Mucosa of descending colon (tissue), 3 donors: Measurements from ENCODE around the gene FBN1. TPM values are rescaled to one million over a fixed set of nuclear protein-coding genes. Genes with fewer than 3 reads are reported as not detected.

Experiments
- ATAC-seq: fragments of 200-7000 bp; cut with Tn5 transposase; one replicate; pipeline ENCODE4 v1.9.1; 2020; ENCODE audit warnings: mild to moderate bottlenecking, moderate library complexity
- DNase-seq, 3 donors: peaks; one replicate each; pipeline ENCODE4 v3.0.0-alpha.2; 2020
- H3K36me3 ChIP-seq: fragments of 200-600 bp; one replicate; pipeline ENCODE4 v1.8.0; 2021; ENCODE audit warnings: low read depth, mild to moderate bottlenecking
- H3K4me1 ChIP-seq: fragments of 200-600 bp; one replicate; pipeline ENCODE4 v1.8.0; 2021; ENCODE audit warnings: low read depth, mild to moderate bottlenecking
- H3K4me3 ChIP-seq: fragments of 200-600 bp; one replicate; pipeline ENCODE4 v1.8.0; 2021; ENCODE audit warnings: mild to moderate bottlenecking
- H3K9me3 ChIP-seq: fragments of 200-600 bp; one replicate; pipeline ENCODE4 v1.8.0; 2021; ENCODE audit warnings: mild to moderate bottlenecking
- intact Hi-C, 2 donors: fragments of 100-400 bp; cut with DNase I in 1 of 2; cut with micrococcal nuclease in 1 of 2; formaldehyde crosslinking; loops; one replicate each; pipeline versions ENCODE4 v1.11.0 to v1.11.1; 2022; cut with DNase I, micrococcal nuclease
- total RNA-seq, 3 donors: library from RNA; stranded (reverse); fragmentation: NEBNext Ultra II Directional in 2 of 3; extraction: Animal tissue kit (Norgen Biotek cat#: 25700) in 2 of 3; gene quantifications; one replicate each; pipeline versions ENCODE4 v1.2.1 to v1.2.4, GENCODE V29; 2021 to 2023
- TF ChIP-seq, protein P1 (sequence below): fragments of 200-600 bp; IDR thresholded peaks from one replicate; pipeline ENCODE4 v1.8.0; 2022; ENCODE audit warnings: antibody characterized with exemption, mild to moderate bottlenecking
- donor health status: DM: no; HTN: no; CAD: no; lungs with moderate emphysema.
- donor health status: DM: no; HTN: no; CAD: no.
- donor health status: DM: no; HTN: yes; CAD: no.

FBN1 gene
- total RNA-seq, 3 donors from 2014 or later = 9.3 to 47.9 (median 35.9) TPM

DNA sequence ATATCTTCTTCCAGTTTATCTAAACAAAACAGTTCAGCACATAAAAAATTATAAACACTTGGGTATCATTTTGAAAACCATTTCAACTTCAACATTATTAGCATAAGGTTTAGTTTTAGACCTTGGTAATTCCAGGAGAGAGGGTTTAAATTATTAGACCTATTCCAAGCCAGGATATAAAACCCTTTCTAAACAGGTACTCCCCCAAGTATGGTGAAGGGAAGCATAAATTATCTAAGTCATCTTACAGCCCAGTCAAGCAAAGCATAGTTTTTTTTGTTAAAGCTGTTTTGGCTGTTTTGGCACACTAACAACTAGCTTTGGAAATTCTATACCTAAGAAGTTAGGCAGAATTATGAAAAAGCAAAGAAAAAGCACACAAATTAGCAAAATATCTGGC is 87.3 kb downstream of the FBN1 start:
- no peaks in the 10 kb centered on the region for H3K9me3 ChIP-seq
- TF ChIP-seq, protein P1, sequence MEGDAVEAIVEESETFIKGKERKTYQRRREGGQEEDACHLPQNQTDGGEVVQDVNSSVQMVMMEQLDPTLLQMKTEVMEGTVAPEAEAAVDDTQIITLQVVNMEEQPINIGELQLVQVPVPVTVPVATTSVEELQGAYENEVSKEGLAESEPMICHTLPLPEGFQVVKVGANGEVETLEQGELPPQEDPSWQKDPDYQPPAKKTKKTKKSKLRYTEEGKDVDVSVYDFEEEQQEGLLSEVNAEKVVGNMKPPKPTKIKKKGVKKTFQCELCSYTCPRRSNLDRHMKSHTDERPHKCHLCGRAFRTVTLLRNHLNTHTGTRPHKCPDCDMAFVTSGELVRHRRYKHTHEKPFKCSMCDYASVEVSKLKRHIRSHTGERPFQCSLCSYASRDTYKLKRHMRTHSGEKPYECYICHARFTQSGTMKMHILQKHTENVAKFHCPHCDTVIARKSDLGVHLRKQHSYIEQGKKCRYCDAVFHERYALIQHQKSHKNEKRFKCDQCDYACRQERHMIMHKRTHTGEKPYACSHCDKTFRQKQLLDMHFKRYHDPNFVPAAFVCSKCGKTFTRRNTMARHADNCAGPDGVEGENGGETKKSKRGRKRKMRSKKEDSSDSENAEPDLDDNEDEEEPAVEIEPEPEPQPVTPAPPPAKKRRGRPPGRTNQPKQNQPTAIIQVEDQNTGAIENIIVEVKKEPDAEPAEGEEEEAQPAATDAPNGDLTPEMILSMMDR = no peak
- H3K36me3 ChIP-seq = no peaks in the 10 kb centered on the region
- DNase-seq = no peak
- H3K4me3 ChIP-seq = no peak overlapping the region
- no peaks in the 10 kb centered on the region for H3K4me1 ChIP-seq
- intact Hi-C loops = no loop called here
- ATAC-seq = no peak

DNA sequence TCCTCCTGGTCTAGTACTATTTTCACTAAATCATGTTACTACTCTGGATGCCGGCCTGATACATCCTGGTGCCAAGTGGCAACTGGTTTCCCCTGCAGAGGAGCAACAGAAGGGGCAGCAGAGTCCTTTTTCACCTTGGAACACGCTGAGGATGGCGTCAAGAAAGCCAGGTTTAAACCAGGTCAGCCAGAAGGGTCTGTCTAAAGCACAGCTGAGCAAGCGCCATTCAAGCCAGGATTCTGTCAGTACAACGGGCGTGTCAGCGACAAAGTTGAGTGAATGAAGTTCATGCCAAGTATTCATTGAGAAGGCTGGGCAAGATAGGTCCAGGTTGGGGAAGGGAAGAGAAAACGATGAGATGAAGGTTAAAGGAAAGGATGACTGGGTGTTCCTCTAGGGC is 88.2 kb downstream of the FBN1 start:
- H3K4me3 ChIP-seq = no peak overlapping the region
- no peaks in the 10 kb centered on the region for H3K36me3 ChIP-seq
- intact Hi-C loops = no loop called here
- H3K9me3 ChIP-seq = no peaks in the 10 kb centered on the region
- no peaks in the 10 kb centered on the region for H3K4me1 ChIP-seq
- TF ChIP-seq, protein P1 = no peak
- ATAC-seq (no peak), DNase-seq (no peak)

DNA sequence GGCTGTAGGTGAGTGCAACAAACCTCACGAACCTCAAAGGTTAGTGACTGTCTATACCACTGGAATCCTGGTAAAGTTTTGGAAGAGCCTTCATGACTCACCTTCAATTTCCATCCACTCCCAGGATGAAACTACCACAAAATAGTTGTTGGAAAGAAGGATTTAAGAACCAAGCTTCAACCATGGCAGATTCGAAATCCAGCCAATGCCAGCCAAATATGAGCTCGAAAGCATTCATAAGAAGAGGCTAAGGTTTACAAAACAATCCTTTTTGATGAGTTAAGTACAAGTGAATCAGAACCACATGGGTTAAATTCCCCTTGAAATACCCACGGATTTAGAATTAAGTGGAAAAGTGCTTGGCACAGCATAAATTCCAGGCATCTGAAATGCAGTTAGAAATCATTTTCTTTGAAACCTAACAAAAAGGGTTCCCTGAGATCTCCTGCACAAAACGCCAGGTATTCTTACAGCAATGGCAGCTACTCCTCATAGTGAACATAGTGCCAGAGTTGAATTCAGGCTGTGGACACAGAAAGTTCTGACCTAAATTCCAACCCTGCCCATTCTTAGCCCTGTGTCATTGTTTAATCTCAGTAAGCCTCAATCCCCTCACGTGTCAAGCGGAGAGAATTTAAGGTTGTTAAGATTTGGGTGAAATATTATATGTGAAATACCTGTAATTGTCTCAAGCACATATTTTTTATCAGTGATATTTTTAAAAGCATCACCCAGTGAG is 89.2 kb downstream of the FBN1 start:
- Histone ChIP-seq H3K9me3 (no peaks in the 10 kb centered on the region), H3K4me1 (no peaks in the 10 kb centered on the region), H3K4me3 (no peak overlapping the region), H3K36me3 (no peaks in the 10 kb centered on the region)
- TF ChIP-seq, protein P1 = no peak
- ATAC-seq (no peak), DNase-seq (no peak)
- intact Hi-C loops = no loop called here

DNA sequence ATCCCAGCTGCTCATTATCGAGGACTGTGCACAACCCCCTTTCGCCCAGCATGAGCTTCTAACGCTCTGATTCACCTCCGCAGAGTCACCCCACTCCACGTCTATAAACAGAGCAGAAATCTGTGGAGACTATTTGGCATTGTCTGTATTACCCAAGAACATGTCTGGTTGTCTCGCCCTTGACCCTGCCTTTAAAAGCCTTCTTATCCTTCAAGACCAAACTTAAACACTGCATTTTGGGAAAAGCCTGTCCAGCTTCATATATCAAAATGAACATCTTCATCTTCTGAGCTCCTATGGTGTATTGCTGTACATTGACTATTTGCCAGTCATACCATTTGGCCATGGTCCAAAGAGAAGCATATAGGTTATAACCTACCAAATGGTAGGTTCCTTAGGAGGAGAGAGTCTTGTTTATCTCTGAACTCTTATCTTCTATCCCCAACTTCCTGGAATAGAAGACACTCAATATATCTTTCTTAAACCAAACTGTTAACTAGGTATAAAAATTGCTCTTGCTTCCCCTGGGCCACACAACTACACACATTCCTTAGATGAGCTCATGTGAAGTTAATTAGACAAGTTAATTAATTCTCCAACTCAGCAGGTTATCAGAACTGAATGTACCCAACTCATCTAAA is 90.1 kb downstream of the FBN1 start:
- Histone ChIP-seq H3K4me1 (no peaks in the 10 kb centered on the region), H3K4me3 (no peak overlapping the region), H3K9me3 (no peaks in the 10 kb centered on the region), H3K36me3 (no peaks in the 10 kb centered on the region)
- peak; percentile 42 for ATAC-seq
- TF ChIP-seq, protein P1 = no peak
- intact Hi-C loops = no loop called here
- no peak for DNase-seq

DNA sequence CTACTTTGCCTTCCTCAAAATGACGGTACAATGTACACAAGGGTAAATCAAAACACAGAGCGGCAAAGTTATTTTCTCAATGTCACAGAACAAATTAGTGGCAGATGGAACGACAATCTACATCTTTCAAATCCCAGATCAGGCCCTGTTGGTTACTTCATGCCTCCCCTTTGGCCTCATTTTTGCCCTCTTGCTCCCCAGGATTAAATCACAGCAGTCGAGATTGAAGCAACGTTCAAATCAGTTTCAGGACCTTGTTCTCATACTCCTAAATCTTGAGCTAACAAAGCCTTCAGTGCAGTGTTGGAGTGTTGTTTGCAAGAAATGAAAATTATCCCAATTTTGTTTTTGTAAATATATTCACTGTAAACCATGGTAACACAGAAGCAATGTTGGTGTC is 91.4 kb downstream of the FBN1 start:
- Histone ChIP-seq H3K9me3 (no peaks in the 10 kb centered on the region), H3K36me3 (no peaks in the 10 kb centered on the region), H3K4me1 (no peaks in the 10 kb centered on the region), H3K4me3 (no peak overlapping the region)
- intact Hi-C loops = no loop called here
- no peak for ATAC-seq
- DNase-seq = no peak
- TF ChIP-seq, protein P1 = no peak
